Measurements from ENCODE around the gene EPHA3. TPM values are rescaled to one million over a fixed set of nuclear protein-coding genes. Genes with fewer than 3 reads are reported as not detected.

The EPHA3 gene
- total RNA-seq, 2 donors from 2014 or later = 9.4 to 11.9 TPM

DNA sequence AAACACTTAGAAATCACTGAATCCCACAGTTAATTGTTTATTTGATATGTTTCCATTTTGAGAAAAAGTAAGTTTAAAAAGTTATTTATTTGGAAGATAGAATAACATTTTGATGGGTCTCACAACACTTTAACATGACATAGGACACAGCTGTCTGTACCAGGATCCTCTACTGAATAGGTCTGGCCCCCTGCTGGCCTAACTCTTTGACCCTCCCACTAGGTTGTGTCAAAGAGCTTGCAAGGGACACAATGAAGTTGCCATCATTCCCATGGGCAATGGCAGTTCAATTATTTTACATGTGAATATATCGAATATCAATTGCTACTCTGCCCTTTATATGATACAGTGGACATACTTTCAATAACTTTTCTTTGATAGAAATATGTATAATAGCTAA is 138.9 kb downstream of the EPHA3 start:
- Histone ChIP-seq H3K4me3 (no peak overlapping the region), H3K9me3 (no peaks in the 10 kb centered on the region), H3K27ac (no peak overlapping the region), H3K36me3 (no peaks in the 10 kb centered on the region), H3K27me3 (replicated peaks; ENCODE audit: insufficient read depth) (no peaks in the 10 kb centered on the region), H3K4me1 (replicated peaks) (no peaks in the 10 kb centered on the region)
- WGBS = 80% methylated on average over 1 of the region's 1 CpG
- no peak for DNase-seq (ENCODE audit: low spot score)
- intact Hi-C loops (cut with DNase I) = no loop called here
- TF ChIP-seq, protein P1, sequence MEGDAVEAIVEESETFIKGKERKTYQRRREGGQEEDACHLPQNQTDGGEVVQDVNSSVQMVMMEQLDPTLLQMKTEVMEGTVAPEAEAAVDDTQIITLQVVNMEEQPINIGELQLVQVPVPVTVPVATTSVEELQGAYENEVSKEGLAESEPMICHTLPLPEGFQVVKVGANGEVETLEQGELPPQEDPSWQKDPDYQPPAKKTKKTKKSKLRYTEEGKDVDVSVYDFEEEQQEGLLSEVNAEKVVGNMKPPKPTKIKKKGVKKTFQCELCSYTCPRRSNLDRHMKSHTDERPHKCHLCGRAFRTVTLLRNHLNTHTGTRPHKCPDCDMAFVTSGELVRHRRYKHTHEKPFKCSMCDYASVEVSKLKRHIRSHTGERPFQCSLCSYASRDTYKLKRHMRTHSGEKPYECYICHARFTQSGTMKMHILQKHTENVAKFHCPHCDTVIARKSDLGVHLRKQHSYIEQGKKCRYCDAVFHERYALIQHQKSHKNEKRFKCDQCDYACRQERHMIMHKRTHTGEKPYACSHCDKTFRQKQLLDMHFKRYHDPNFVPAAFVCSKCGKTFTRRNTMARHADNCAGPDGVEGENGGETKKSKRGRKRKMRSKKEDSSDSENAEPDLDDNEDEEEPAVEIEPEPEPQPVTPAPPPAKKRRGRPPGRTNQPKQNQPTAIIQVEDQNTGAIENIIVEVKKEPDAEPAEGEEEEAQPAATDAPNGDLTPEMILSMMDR (IDR thresholded peaks at IDR 0.05) = no peak
- TF ChIP-seq POLR2A (IDR thresholded peaks at IDR 0.05) (no peak), POLR2AphosphoS5 (IDR thresholded peaks at IDR 0.05) (no peak)

DNA sequence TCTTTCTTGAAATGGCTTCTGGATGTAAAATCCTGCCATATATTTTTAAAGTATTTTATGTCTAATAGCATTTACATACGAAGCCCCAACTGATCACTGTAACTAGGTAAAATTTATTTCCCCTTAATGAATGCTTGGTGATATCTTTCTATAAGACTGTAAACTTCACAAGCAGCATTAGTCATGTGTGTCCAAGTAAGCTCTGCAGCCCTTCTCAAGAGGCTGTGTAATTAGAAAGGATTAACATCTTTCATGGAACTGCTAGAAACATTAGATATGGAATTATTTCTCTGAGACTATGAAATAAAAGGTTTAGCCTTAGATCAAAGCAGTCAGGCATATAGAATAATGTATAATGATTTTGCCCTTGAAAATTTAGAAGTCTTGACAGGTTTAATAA is 143.3 kb downstream of the EPHA3 start:
- intact Hi-C loops (cut with DNase I) = no loop called here
- TF ChIP-seq, protein P1 (IDR thresholded peaks at IDR 0.05) = no peak
- TF ChIP-seq POLR2A (IDR thresholded peaks at IDR 0.05) (no peak), POLR2AphosphoS5 (IDR thresholded peaks at IDR 0.05) (no peak)
- 91% methylated on average over 1 of the region's 1 CpG for WGBS

DNA sequence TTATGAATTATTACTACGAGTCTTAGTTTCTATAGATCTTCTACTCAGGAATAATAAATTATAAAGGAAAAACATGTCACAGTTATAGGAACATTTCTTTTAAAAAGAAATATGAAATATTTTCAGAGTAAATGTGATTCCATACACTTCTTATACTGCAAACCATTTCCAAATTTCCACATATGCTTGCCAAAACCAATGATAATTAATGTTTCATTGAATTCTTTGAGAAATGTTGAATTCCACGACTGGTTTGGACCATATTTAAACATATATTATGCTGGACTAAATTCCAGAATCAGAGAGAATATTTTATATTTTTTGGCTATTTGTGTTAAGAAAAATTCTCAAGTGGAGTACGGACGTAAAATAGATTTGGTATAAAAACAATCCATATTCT is 144.6 kb downstream of the EPHA3 start:
- WGBS = 96% methylated on average over 4 of the region's 4 CpGs
- no peaks in the 10 kb centered on the region for H3K27me3 ChIP-seq (replicated peaks; ENCODE audit: insufficient read depth)
- H3K4me1 ChIP-seq (replicated peaks) = no peaks in the 10 kb centered on the region
- no peak for DNase-seq (ENCODE audit: low spot score)
- intact Hi-C loops (cut with DNase I) = no loop called here
- H3K9me3 ChIP-seq = no peaks in the 10 kb centered on the region
- H3K4me3 ChIP-seq = no peak overlapping the region
- H3K27ac ChIP-seq = no peak overlapping the region
- no peaks in the 10 kb centered on the region for H3K36me3 ChIP-seq
- TF ChIP-seq POLR2A (IDR thresholded peaks at IDR 0.05) (no peak), POLR2AphosphoS5 (IDR thresholded peaks at IDR 0.05) (no peak)
- TF ChIP-seq, protein P1 (IDR thresholded peaks at IDR 0.05) = no peak

More for the DNA sequence above, 143.3 kb downstream of the EPHA3 start:
- Histone ChIP-seq H3K27ac (no peak overlapping the region), H3K36me3 (no peaks in the 10 kb centered on the region), H3K9me3 (no peaks in the 10 kb centered on the region), H3K27me3 (replicated peaks; ENCODE audit: insufficient read depth) (no peaks in the 10 kb centered on the region), H3K4me1 (replicated peaks) (no peaks in the 10 kb centered on the region), H3K4me3 (no peak overlapping the region)
- no peak for DNase-seq (ENCODE audit: low spot score)

DNA sequence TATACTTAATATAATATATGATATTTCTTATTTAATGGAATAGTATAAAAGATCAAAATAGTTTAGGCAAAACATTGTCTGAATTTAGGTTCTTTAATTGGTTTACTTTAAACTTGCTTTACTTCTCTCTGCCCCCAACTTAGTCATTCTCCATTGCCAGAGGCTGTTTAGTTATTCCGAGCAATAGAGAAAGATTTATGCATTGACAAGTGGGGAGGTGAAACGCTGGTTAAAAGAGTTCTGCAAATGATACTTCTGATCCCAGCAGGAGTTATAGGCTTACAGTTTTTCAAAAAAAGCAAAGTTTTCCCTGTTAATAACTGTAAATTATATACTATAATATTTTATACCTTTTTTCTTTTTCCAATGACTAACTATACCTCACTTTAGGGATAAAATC is 145.4 kb downstream of the EPHA3 start:
- Histone ChIP-seq H3K4me1 (replicated peaks) (no peaks in the 10 kb centered on the region), H3K4me3 (no peak overlapping the region), H3K27ac (no peak overlapping the region), H3K36me3 (no peaks in the 10 kb centered on the region), H3K9me3 (no peaks in the 10 kb centered on the region), H3K27me3 (replicated peaks; ENCODE audit: insufficient read depth) (no peaks in the 10 kb centered on the region)
- WGBS = 41% methylated on average over 2 of the region's 2 CpGs
- DNase-seq (ENCODE audit: low spot score) = no peak
- TF ChIP-seq POLR2A (IDR thresholded peaks at IDR 0.05) (no peak), POLR2AphosphoS5 (IDR thresholded peaks at IDR 0.05) (no peak)
- TF ChIP-seq, protein P1 (IDR thresholded peaks at IDR 0.05) = no peak
- intact Hi-C loops (cut with DNase I) = no loop called here

DNA sequence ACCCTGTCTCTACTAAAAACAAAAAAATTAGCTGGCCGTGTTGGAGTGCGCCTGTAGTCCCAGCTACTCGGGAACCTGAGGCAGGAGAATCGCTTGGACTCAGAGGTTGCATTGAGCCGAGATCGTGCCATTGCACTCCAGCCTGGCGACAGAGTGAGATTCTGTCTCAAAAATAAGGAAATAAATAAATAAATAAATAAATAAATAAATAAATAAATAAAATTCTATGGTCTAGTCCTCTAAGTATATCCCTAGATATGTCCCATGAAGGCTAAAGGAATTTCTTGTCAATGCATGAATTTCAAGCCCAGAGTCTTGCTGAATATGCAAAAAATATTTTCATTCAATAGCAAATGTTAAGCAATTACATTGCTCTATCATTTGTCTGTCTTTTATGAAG is 149.0 kb downstream of the EPHA3 start:
- intact Hi-C loops (cut with DNase I) = no loop called here
- H3K9me3 ChIP-seq = no peaks in the 10 kb centered on the region
- no peak overlapping the region for H3K27ac ChIP-seq
- H3K4me1 ChIP-seq (replicated peaks) = no peaks in the 10 kb centered on the region
- no peaks in the 10 kb centered on the region for H3K36me3 ChIP-seq
- TF ChIP-seq POLR2A (IDR thresholded peaks at IDR 0.05) (no peak), POLR2AphosphoS5 (IDR thresholded peaks at IDR 0.05) (no peak)
- TF ChIP-seq, protein P1 (IDR thresholded peaks at IDR 0.05) = no peak
- no peaks in the 10 kb centered on the region for H3K27me3 ChIP-seq (replicated peaks; ENCODE audit: insufficient read depth)
- H3K4me3 ChIP-seq = no peak overlapping the region
- WGBS = 97% methylated on average over 7 of the region's 7 CpGs
- DNase-seq (ENCODE audit: low spot score) = no peak

Data from prostate gland (tissue), 2 donors.